ENCODE measurements around the gene FLVCR2.

Gene FLVCR2

DNA sequence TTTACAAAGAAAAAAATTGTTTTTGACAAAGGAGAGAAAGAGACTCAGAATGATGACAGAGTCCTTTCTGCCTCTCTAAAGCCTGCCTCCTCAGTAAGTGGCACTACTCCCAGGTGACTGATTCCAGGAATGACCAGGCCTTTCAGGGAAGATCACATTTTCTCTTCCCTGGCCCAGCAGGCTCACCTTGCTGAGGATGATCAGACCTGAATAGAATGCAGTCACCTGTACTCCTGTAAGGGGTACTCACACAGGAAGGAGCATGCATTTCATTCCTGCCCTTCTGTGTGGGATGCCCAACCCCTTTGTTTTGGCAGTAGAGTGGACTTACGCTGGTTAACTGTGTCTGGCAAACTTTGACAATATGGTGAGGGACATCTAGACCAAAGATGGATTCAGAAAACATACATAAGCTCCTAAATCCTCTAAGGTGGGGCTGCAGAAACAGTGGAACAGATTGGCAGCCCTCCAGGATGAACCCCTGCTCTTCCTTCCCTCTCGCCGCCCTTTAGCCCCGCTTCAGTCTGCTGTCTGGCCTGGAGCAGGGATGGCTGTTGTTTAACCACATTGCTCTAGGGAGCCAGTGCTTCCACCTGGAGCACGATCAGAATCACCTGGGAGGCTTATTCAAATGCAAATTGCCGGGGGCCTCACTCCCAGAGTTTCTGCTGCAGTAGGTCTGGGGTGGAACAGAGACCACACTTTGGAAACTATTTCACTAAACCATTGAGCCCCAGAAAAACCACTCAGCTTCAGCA is 52.5 kb downstream of the FLVCR2 start:
- no peak for DNase-seq (ENCODE audit: low read depth in 2 of 2)

DNA sequence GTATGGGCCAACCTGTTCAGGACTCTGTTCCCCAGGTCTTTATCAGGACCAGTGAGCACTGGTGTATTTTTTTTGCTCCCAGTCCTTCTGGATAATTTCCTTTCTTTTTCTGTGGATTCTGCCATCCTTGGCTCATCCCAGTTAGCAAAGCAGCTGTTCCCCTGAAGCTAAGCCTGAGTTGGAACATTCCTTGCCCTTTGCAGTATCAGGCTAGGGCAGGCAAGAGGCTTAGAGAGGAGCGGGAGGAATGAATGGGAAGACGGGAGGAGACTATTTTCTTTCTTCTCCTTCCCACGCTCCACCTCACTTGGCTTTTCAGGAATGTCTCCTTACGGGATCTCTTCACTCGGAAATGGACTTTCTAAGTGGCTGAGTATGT is 53.0 kb downstream of the FLVCR2 start:
- no peak for DNase-seq (ENCODE audit: low read depth in 2 of 2)

DNA sequence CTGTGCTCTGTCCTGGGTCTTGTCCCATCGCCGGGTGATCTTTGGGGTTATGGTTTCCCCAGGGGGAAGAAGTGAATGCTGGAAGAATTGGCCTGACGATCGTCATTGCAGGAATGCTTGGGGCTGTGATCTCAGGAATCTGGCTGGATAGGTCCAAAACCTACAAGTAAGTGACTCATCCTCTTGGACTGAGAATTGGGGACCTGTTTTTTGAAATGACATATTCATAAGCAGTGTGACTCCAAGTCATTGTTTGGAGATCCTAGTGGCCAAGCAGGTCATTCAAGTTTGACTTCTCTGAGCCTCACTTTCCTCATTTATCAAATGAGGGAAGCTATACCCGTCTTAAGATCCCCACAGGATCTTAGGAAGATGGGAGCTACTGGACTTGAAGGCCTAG is 56.4 kb downstream of the FLVCR2 start:
- no peak for DNase-seq (ENCODE audit: low read depth in 2 of 2)

DNA sequence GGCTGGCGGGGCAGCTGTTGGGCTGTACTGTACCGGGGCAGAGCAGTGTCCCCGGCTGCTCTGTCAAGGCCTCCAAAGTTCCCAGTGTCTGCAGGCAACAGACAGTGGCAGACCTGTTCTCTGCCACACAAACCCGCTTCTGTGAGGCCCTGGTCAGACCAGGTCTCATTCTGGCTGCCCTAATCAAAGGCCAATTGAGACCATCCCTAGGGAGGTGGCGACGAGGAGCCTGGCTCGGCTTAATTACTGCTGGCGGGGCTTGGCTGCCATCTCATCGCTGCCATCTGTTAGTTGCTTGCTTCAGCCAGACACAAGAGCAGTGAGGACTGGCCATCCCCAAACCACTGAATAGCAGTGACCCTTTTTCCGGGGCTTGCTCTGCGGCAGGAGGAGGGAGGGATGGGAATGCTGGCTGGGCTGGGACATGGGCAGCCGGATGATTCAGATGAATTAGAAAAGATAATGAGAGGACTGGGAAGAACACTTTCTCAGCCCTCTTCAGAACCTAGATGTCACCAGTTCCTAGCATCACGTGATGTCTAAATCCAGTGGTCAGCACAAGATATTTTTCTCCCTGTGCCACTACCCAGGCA is 57.8 kb downstream of the FLVCR2 start:
- no peak for DNase-seq (ENCODE audit: low read depth in 2 of 2)

DNA sequence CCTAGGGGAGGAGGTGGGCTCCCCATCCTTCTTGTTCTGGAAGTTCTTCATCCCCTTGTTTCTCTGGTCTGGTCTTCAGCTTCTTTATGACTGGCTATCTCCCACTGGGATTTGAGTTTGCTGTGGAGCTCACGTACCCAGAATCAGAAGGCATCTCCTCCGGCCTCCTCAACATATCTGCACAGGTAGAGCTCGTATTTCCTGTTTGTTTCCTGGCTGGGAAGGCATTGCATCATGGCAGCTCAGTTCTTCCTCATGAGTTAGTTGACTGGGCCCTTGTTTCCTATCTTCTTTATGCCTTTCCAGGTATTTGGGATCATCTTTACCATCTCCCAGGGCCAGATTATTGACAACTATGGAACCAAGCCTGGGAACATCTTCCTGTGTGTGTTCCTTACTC is 62.5 kb downstream of the FLVCR2 start:
- DNase-seq (ENCODE audit: low read depth in 2 of 2), result no peak

DNA sequence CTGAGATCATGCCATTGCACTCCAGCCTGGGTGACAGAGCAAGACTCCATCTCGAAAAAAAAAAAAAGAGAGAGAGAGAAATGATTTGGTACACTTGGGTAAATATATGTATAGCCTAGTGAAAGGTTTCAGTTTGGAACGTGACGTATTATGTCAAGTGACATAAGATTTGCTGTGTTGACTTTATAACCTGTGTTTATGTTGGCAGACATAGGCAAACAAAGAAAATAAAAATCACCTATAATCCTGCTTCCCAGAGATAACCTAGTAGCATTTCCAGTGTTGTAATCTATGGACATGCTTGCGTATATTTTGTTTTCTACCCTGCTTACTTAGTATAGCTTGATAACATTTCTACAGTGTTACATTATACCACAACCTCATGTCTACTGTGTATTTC is 65.6 kb downstream of the FLVCR2 start:
- no peak for DNase-seq (ENCODE audit: low read depth in 2 of 2)

DNA sequence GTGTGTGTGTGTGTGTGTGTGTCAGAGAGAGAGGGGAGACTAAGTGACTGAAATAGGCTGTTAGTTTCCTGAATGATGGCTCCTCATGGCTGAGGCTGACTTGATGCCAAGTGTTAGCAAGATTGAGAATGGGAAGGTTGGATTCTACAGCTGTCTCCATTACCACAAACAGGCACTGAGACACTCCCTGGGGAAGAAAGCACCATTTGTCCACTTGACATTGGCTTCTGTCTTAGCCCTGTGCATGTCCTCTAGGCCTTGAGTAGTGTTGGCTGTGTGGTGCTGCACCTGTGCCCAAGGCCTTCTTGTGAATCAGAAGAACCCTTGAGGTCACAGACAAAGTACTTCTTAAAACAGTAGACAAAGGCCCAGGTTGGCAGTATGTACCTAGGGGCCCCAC is 66.6 kb downstream of the FLVCR2 start:
- DNase-seq (ENCODE audit: low read depth in 2 of 2), result no peak

DNA sequence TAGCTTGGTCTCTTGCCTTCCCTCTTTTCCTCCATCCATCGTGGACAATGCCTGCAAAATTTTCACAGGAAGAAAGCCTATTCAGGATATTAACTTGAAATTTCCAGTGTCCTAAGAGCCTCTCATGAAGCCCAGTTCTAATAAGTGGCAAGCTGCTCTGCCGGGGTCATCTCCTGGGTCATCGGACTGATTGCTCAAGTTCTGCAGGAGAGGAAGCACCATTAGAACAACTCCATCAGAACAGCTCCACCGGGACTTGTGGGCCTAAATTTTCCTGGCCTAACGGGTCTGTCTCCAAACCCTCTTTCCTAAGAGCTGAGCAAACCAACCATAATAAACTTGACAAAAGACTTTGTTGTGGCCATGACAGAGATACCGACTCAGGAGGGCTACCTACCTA is 68.3 kb downstream of the FLVCR2 start:
- no peak for DNase-seq (ENCODE audit: low read depth in 2 of 2)

DNA sequence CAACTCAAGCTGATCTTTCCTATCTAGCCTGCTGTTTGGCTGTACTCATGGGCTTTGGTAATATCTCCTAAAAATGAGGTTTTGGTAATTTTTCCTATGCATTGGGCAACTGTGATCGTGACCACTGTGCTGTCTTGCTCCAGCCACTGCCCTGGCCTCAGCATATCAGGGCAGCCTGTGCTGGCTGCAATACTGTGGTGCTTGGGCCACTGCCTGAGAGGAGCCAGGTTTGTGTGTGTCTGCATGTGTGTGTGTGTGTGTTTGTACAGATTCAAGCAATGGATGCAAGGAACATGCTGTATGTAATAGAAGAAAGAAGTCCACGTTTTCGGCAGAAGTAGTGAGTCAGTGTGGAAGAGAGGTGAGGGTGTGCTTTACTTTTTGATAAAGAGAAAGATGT is 69.2 kb downstream of the FLVCR2 start:
- no peak for DNase-seq (ENCODE audit: low read depth in 2 of 2)

DNA sequence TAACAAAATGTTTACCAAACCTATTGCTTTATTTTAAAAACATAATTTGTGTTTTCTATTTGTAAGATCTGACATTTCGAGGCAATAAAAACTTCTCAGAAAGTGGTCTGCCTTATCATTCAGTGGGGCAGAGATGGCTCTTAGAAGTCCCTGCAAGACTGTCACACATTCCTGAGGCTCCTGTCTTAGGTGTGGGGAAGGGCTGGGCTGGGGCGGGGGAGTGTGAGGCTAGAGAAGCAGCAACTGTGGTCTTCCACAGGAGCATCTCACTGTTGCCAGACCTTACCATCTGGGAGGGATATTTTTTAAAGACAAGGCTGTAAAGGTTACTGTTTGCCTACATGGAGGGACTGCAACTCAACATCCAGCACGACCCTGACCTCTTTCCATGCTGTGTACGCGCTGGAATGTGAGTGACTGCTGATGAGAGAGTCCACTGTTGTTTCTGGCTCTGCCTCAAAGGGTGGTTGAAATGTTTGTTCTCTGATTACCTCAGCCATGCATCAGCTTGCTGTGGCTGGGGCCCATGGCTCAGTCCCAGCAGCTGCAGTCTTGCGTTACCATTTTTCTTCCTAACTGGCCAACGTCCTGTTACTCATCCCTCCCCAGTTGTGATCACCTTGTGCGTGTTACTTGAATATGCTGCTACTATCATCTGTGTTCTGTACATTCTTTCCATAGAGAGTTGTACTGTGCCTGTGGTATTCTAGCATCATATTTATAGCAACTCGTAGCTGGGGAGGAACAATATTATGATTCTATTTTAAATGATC is 69.8 kb downstream of the FLVCR2 start:
- DNase-seq (ENCODE audit: low read depth in 2 of 2), result no peak

DNA sequence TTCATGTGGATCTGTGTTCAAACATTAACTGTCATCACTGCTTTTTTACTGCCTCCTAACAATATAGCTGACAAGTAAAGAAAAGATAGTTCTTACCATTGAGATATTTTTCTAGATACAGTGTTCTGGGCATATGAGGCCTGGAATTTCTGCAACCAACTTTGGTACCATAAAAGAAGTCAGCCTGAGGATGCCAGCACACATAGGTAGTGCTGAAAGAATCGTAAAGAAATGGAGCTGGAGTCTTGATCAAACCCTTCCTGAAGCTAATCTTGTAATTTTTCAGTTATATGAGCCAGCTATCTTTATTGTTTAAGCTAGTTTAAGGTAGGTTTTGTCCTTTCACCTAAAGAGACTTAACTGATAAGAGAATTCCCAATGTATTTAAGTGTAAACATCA is 70.9 kb downstream of the FLVCR2 start:
- DNase-seq (ENCODE audit: low read depth in 2 of 2), result no peak

DNA sequence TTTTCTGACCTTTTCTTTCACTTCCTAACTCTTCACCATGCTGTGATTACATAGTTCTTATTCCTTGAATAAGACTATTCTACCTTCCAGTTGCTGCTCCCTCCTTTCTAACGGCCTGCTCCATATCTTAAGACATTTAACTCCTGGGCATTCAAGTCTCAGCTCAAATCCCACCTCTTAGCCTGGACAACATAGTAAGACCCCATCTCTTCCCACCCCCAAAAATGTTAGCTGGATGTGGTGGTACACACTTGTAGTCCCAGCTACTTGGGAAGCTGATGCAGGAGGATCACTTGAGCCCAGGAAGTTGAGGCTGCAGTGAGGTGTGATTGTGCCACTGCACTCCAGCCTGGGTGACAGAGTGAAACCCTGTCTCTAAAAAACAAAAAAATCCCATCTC is 71.4 kb downstream of the FLVCR2 start:
- no peak for DNase-seq (ENCODE audit: low read depth in 2 of 2)

DNA sequence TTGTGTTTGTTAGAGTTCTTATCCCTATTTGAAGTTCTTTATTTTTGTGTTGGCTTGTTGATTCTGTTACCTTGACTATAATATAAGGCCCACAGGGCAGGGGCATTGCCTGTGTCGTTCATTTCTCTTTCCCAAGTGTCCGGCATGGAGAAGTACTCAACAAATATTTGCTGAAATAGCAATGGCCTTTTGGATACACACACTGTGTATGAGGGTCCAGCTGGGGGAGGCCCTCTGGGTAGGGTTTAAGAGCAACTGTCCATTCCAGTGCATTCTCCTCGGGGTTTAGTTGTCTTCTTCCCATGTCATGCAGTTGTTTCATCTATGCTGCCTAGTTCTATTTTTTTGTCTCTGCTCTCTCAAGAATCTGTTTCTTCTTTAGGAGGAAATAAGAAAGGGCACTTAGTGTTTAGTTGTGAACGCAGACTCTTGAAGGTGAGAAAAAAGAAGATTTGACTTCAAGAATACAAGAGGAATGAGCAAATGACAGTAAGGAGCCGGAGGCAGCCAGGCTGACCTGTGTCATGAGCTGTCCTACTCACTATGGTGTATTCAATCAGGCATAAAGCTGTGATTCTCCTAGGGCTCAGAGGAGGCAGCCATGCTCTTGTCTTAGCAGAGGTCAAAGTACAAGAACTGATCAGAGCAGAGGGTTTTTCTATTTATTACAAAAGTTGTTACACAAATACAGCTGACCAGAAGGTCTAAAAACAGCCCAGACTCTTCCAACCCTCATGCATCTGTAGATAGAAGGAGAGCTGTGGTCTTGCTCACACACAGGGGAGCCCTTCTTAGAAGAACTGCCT is 72.0 kb downstream of the FLVCR2 start:
- no peak for DNase-seq (ENCODE audit: low read depth in 2 of 2)

DNA sequence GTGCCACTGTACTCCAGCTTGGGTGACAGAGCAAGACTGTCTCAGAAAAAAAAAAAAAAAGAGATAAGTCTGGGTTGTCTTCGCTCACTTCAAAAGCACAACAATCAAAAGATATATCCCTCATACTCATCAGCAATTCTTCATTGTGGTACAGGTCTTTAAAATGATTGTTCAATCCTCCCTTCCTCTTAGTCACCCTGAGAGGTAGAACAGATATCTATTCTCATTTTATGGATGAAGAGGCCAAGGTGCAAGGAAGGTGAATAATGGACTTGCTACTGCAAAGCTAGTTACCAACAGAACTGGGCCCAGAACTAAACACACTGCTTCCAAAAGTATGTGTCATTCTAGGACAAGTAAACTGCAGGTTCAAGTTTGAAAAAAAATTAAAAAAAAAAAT is 75.1 kb downstream of the FLVCR2 start:
- no peak for DNase-seq (ENCODE audit: low read depth in 2 of 2)

DNA sequence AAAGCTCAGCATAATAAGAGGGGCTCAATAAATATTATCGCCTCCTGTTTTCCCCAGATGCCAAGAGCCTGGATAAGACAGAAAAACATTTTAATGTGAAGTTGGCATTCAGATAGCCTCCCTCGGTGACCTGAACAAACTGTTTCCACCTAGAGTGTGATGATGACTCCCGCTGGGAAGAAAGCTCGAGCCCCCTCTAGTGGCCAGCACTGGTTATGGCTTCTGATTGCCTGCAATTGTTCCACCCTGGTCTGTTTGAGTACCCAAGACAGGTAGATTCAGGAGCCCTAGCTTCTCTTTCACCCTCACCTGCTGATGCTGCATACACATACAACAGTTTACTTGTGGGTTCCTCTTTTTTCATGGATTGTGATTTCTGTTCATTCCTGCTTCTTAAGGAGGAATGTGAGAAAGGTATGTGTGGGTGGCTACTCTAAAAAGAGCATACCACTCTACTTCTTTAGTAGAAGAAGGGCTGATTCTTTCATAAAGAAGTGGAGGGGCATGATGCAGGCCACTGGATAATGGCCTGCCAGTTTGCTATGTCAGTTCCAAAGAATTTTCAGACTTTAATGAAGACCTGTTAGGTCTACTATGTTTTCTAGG is 75.8 kb downstream of the FLVCR2 start:
- peak; percentile 49 to 57 for DNase-seq (ENCODE audit: low read depth in 2 of 2)

DNA sequence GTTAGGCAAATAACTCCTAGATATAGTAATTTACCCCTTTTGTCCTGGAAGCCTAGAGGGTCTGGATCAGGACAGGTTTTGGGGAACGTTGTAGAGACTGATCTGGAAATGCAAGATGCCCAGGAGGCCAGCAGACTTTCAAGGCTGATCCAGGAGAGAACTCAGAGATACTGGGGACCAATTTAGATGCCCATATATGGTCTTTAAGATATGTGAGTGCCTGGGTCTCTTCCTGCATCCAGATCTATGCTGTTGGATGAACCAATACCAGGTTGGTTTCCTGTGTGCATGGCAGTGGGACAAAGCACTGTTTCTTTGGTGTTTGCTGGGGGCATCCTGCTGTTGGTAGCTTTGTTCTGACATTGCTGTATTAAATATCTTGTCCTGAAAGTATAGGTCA is 76.8 kb downstream of the FLVCR2 start:
- no peak for DNase-seq (ENCODE audit: low read depth in 2 of 2)

DNA sequence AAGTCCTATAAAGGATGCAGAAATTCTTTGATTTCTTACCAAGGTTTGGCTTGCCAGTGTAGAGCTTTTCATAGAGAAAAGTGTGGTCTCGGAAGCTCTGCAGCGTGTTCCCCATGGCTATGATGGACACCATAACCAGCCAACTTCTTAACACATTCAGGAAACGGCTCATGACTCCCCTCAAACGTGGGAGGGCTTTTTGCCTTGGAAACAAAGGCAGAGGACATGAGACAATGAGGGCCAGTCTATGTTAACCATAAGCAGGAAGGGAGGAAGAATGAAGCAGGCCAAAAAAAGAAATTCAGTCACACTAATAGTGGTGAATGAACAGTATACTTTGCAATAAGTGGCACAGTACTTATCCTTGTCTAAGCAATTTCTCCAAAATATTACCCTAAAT is 78.9 kb downstream of the FLVCR2 start:
- DNase-seq (ENCODE audit: low read depth in 2 of 2), result no peak

DNA sequence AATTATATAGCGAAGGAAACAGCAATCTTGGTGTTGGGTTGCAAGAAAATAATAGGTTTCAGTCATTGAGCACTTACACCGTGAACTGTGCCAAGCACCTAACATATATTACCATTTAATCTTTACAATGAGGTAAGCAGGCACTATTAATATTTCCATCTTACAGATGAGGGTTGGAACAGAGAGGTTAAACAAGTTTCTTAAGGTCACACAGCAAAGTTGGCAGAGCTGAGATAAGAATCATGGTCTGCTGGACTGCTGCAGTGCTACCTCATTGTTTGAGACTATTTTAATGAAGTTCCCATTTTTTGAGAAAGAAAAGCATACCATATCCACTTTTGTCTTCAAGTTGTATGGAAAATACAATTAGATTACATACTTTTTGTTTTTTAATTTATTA is 80.5 kb downstream of the FLVCR2 start:
- DNase-seq (ENCODE audit: low read depth in 2 of 2), result no peak

DNA sequence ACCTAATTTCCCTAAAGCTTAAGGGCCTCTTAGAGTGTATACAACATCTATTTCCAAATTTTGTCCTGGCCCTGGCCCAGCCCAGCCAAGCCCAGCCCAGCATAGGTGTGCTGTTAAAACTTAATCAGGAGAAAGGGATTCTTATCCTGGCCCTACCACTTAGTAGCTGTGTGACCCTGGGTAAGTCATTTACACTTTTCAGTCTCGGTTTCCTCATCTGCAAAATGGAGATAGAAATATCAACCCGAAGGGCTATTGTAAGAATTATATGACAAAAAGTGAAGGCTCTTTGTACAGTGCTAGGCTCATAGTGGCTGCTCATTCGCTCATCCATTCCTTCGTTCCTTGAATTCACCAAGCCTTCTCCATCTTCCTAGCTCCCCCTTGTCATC is 81.8 kb downstream of the FLVCR2 start:
- no peak for DNase-seq (ENCODE audit: low read depth in 2 of 2)

DNA sequence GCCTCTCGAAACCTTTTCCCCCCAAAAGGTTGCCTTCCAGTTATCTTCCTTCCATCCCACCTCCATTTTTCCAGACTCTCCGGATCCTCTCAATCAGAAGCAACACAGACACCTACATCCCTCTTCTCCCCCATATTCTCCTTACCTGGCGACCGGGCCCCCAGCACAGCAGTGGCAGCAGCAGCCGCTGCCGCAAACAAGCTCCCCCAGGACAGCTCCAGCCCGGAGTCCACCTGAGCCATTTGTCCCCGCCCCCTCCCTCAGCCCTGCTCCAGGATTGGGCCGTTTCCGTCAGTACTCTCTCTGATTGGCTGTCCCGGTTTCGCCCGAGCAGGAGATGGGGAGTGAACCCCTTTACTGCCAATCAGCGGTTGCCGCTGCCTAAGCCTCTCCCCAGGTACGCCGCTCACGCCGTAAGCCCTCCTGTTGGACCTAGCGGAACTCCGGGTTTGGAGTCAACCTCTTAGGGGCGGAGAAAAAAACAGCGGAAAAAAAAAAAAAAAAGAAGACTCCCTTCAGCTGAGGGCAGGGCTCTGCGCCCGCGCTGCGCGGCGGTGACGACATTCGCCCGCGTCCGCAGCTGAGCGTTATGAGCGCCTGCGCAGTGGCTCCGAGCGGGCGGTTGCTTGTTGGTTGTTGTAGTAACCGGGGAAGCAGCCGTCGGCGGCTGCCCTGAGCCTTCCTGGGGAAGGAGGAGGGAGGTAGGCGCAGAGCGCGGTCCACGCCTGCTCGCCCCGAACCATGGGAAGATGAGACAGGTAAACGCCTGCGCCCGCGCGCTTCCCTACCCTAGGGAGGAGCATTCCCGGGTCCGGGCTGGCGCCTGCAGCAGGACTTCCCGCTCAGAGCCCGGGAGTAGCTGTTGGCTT is 82.4 kb downstream of the FLVCR2 start, which contains the start of the genes ERG28 and TTLL5:
Gene ERG28, minus strand, starts transcription at position 247 of the 869 bp plus-strand sequence. CDS start 3,374 bp downstream, outside the sequence.
Gene TTLL5, plus strand, starts transcription at position 617 of the 869 bp plus-strand sequence. CDS start 1,904 bp downstream, outside the sequence.
- DNase-seq (ENCODE audit: low read depth in 2 of 2), result peak; percentile 92 to 94

DNA sequence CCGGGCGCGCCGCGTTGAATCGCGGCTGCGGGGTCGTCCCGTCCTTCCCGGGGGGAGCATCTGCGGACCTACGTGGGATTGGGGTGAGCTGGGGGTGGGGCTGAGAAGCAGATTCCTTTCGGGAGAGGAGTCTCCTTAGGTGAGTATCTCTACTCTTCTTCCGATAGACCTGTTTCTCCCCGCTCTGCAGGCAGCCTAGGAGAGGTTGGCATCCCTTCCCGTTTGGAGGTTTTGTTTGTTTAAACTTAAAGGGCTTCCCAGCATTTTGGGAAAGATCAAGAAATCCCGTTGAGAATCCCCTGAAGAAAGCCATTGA is 83.0 kb downstream of the FLVCR2 start:
- DNase-seq (ENCODE audit: low read depth in 2 of 2), result no peak

Data from stimulated activated CD8-positive, alpha-beta memory T cell treated with anti-CD3 and anti-CD28 coated beads, Interleukin-15, amount 100 ng/mL, for 48 hours (primary cell).